ENCODE results near the gene ARL10.
"Not testable (repeated sequence)": the region's sequence is repeated elsewhere in the genome, so short reads cannot be mapped to it uniquely, and the experiment has no call there.

The ARL10 gene

GRCh38 chr5:176394096-176394495 is 28.8 kb downstream of the ARL10 start:
- no peak for TF ChIP-seq POLR2A (IDR thresholded peaks at IDR 0.05; ENCODE audit: low read depth, low read length)
- no peak for TF ChIP-seq TAF1 (IDR thresholded peaks at IDR 0.05; ENCODE audit: borderline replicate concordance, low read depth, low read length)
- no peak for TF ChIP-seq POLR2AphosphoS5 (IDR thresholded peaks at IDR 0.05; ENCODE audit: low read depth, low read length)
- FAIRE-seq (no peak), DNase-seq (ENCODE audit: insufficient read length) (no peak)

- TF ChIP-seq POLR2AphosphoS5 (IDR thresholded peaks at IDR 0.05; ENCODE audit: low read depth, low read length), result no peak
- TF ChIP-seq POLR2A (IDR thresholded peaks at IDR 0.05; ENCODE audit: low read depth, low read length), result no peak
- TF ChIP-seq TAF1 (IDR thresholded peaks at IDR 0.05; ENCODE audit: borderline replicate concordance, low read depth, low read length), result no peak
- DNase-seq (ENCODE audit: insufficient read length), result no peak
- no peak for FAIRE-seq
Observed at GRCh38 chr5:176394881-176395675, 29.8 kb downstream of the ARL10 start.

DNA sequence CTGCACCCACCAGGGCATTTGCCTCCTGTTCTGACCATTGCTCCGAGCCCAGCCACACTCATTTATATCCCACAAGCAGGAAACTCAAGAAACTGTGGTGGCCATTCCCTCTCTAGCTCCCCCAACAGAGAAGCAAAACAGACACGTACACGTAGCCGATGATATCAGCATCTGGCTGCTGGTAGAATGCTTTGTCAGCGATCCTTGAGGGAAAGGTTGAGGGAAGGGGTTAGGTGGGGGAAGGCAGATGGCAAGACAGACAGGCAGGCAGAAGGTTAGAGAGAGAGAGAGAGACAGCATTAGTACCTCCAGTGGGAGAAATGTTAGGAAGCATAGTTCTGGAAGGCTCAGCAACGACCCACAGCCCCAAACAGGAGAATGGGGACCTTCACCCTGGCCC is 31.0 kb downstream of the ARL10 start:
- no peak for DNase-seq (ENCODE audit: insufficient read length)
- no peak for TF ChIP-seq TAF1 (IDR thresholded peaks at IDR 0.05; ENCODE audit: borderline replicate concordance, low read depth, low read length)
- TF ChIP-seq POLR2A (IDR thresholded peaks at IDR 0.05; ENCODE audit: low read depth, low read length), result no peak
- TF ChIP-seq POLR2AphosphoS5 (IDR thresholded peaks at IDR 0.05; ENCODE audit: low read depth, low read length), result no peak
- FAIRE-seq, result no peak

GRCh38 chr5:176397736-176398420 is 32.6 kb downstream of the ARL10 start:
- no peak for DNase-seq (ENCODE audit: insufficient read length)
- no peak for FAIRE-seq
- no peak for TF ChIP-seq POLR2A (IDR thresholded peaks at IDR 0.05; ENCODE audit: low read depth, low read length)
- no peak for TF ChIP-seq POLR2AphosphoS5 (IDR thresholded peaks at IDR 0.05; ENCODE audit: low read depth, low read length)
- no peak for TF ChIP-seq TAF1 (IDR thresholded peaks at IDR 0.05; ENCODE audit: borderline replicate concordance, low read depth, low read length)

- no peak for DNase-seq (ENCODE audit: insufficient read length)
- no peak for TF ChIP-seq POLR2A (IDR thresholded peaks at IDR 0.05; ENCODE audit: low read depth, low read length)
- TF ChIP-seq TAF1 (IDR thresholded peaks at IDR 0.05; ENCODE audit: borderline replicate concordance, low read depth, low read length), result no peak
- no peak for TF ChIP-seq POLR2AphosphoS5 (IDR thresholded peaks at IDR 0.05; ENCODE audit: low read depth, low read length)
- FAIRE-seq, result no peak
Observed at GRCh38 chr5:176400382-176401156, 35.3 kb downstream of the ARL10 start.

GRCh38 chr5:176401281-176402205 is 36.3 kb downstream of the ARL10 start:
- TF ChIP-seq POLR2AphosphoS5 (IDR thresholded peaks at IDR 0.05; ENCODE audit: low read depth, low read length), result no peak
- no peak for TF ChIP-seq TAF1 (IDR thresholded peaks at IDR 0.05; ENCODE audit: borderline replicate concordance, low read depth, low read length)
- no peak for TF ChIP-seq POLR2A (IDR thresholded peaks at IDR 0.05; ENCODE audit: low read depth, low read length)
- no peak for FAIRE-seq
- no peak for DNase-seq (ENCODE audit: insufficient read length)

- no peak for TF ChIP-seq POLR2A (IDR thresholded peaks at IDR 0.05; ENCODE audit: low read depth, low read length)
- TF ChIP-seq POLR2AphosphoS5 (IDR thresholded peaks at IDR 0.05; ENCODE audit: low read depth, low read length), result no peak
- TF ChIP-seq TAF1 (IDR thresholded peaks at IDR 0.05; ENCODE audit: borderline replicate concordance, low read depth, low read length), result no peak
- FAIRE-seq (no peak), DNase-seq (ENCODE audit: insufficient read length) (no peak)
Observed at GRCh38 chr5:176405656-176406435, 40.6 kb downstream of the ARL10 start.

- FAIRE-seq (no peak), DNase-seq (ENCODE audit: insufficient read length) (no peak)
- TF ChIP-seq POLR2A (IDR thresholded peaks at IDR 0.05; ENCODE audit: low read depth, low read length) (no peak), TAF1 (IDR thresholded peaks at IDR 0.05; ENCODE audit: borderline replicate concordance, low read depth, low read length) (no peak), POLR2AphosphoS5 (IDR thresholded peaks at IDR 0.05; ENCODE audit: low read depth, low read length) (no peak)
Observed at GRCh38 chr5:176406436-176407052, 41.3 kb downstream of the ARL10 start.

DNA sequence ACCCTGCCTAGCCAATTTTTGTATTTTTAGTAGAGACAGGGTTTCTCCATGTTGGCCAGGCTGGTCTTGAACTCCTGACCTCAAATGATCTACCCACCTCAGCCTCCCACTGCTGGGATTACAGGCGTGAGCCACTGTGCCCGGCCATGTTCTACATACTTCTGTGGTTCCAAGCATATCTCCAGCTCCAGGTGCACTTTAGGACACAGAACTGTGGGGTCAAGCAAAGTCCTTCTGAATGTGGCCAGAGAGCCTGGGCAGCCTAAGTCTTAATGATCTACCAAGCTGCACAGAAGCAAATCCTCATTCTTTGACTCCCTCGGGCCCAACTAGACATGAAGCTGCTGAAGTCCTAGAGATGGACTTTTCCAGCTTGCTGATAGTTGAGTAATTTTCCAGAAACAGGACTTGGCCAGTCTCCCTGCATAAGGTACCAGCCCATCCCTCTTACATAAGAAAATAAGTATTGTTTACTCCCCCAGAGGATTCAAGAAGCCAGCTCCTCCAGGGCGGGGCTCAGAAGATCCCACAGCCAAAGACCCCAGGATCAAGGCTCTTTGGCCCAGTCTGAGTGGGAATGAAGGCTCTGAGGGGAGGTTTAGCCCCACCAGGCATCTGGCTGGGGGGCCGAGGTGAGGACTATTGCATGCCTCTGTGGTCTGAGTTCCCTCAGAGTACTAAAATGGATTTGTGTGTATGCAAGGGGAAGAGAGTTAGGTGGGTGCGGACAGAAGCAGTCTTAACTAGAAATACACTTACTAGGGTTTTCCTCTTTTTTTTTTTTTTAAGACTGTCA is 42.4 kb downstream of the ARL10 start:
- DNase-seq (ENCODE audit: insufficient read length) (no peak), FAIRE-seq (no peak)
- TF ChIP-seq TAF1 (IDR thresholded peaks at IDR 0.05; ENCODE audit: borderline replicate concordance, low read depth, low read length), result no peak
- TF ChIP-seq POLR2AphosphoS5 (IDR thresholded peaks at IDR 0.05; ENCODE audit: low read depth, low read length), result no peak
- no peak for TF ChIP-seq POLR2A (IDR thresholded peaks at IDR 0.05; ENCODE audit: low read depth, low read length)

GRCh38 chr5:176408252-176408573 is 42.9 kb downstream of the ARL10 start:
- not testable (repeated sequence) for FAIRE-seq; DNase-seq (ENCODE audit: insufficient read length)

All from GM12892 (cell line).